Type B pancreatic cell (in vitro differentiated cells): ENCODE data around the gene ASIC3. TPM values are rescaled to one million over a fixed set of nuclear protein-coding genes. Genes with fewer than 3 reads are reported as not detected.

Experiments used
- total RNA-seq: library from RNA; stranded (reverse); gene quantifications from 2 replicates; pipeline ENCODE4 v1.2.1, GENCODE V29; 2021; ENCODE audit warnings: low replicate concordance

Gene ASIC3
- total RNA-seq, 1 donor from 2014 or later, result 4.4 TPM

Other genes starting within 250 kb of the ASIC3 start
- gene TMEM176B, start 248.2 kb upstream of the ASIC3 start, total RNA-seq, result 72.9 and 98.5 TPM in 2 replicates
- gene TMEM176A, start 247.8 kb upstream of the ASIC3 start, total RNA-seq, result 90.1 and 106 TPM in 2 replicates
- 21.4 and 26.2 TPM in 2 replicates for gene AOC1, start 196.0 kb upstream of the ASIC3 start, total RNA-seq
- gene KCNH2, start 70.2 kb upstream of the ASIC3 start, total RNA-seq, result 8.0 and 10.0 TPM in 2 replicates
- 0.21 and 1.7 TPM in 2 replicates for gene NOS3, start 57.5 kb upstream of the ASIC3 start, total RNA-seq
- 33.8 and 53.2 TPM in 2 replicates for gene ATG9B, start 24.0 kb upstream of the ASIC3 start, total RNA-seq
- 32.7 and 45.5 TPM in 2 replicates for gene ABCB8, start 20.1 kb upstream of the ASIC3 start, total RNA-seq
- gene CDK5, start 9.4 kb downstream of the ASIC3 start, total RNA-seq, result 20.4 and 20.5 TPM in 2 replicates
- gene SLC4A2, start 11.1 kb downstream of the ASIC3 start, total RNA-seq, result 144 and 150 TPM in 2 replicates
- gene FASTK, start 32.3 kb downstream of the ASIC3 start, total RNA-seq, result 100 and 118 TPM in 2 replicates
- gene TMUB1, start 35.0 kb downstream of the ASIC3 start, total RNA-seq, result 37.9 and 41.7 TPM in 2 replicates
- gene AGAP3, start 37.9 kb downstream of the ASIC3 start, total RNA-seq, result 95.9 and 114 TPM in 2 replicates
- 0.26 and 0.41 TPM in 2 replicates for gene GBX1, start 119.2 kb downstream of the ASIC3 start, total RNA-seq
- not detected in 2 replicates for gene ASB10, start 138.7 kb downstream of the ASIC3 start, total RNA-seq
- not detected in 2 replicates for gene H2BK1, start 162.0 kb downstream of the ASIC3 start, total RNA-seq
- 35.9 and 46.5 TPM in 2 replicates for gene ABCF2, start 178.7 kb downstream of the ASIC3 start, total RNA-seq
- gene CHPF2, start 184.0 kb downstream of the ASIC3 start, total RNA-seq, result 44.4 and 54.7 TPM in 2 replicates
- gene SMARCD3, start 200.2 kb downstream of the ASIC3 start, total RNA-seq, result 20.0 and 58.4 TPM in 2 replicates